Retina (tissue), 1 donor: ENCODE measurements around the gene PTPN3.

ENCODE experiments used
- DNase-seq: peaks from one replicate; pipeline ENCODE4 v3.0.0-alpha.2; 2016

PTPN3 gene

DNA sequence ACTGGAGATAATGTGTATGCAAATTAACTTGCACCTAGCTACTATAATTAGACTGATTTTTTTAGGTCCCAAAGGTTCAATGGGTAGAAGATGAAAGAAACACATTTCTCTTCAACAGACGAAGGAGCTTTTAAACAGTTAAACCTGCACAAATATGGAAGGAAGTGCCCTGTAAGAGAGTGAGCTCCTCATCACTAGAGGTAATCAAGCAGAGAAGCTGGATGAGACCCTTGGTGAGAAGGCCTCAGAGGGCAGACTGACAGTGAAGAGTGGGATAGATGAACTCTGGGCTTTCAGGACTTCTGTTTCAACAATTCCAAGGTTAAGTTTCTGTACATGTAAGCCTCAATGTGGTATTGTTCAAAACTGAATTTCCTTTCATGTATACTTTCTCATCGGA lies 23.2 kb downstream of the PTPN3 start:
- DNase-seq = no peak

DNA sequence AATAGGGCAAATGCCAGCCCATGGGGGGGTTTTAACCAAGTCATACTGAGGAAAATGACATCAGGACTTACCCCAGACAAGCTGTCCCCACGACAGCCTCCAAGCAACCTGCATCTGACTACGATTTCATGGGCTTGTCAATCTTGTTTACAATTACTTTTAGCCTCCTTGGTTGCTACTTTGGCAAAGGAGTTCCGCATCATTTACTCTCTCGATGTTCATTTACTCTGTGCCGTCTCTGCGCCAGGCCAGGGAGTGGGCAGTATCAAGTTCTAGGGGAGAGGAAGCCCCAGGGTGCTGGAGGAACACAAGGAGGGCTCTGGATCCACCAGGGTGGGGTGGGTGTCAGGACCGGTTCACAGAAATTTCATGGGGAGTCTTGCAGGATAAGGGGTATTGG lies 23.9 kb downstream of the PTPN3 start:
- DNase-seq = no peak

DNA sequence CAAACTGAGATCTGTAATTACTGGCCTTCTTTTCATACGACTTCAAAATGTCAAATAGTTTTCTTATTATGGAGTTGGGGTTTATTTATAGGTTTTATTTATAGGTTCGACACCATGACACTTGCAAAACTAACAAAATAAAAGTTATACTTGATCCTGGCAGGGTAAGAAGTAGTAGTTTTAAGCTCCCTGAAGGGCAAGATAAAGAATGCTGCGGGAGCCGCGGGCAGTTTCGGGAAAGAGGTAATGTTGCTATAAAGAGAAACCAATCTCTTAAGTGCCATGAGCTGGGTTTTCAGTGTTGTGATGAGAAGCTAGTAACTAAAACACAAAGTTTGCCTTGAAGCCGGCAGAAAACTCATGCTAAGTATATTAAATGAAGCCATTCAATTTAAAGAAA lies 24.8 kb downstream of the PTPN3 start:
- DNase-seq = no peak

DNA sequence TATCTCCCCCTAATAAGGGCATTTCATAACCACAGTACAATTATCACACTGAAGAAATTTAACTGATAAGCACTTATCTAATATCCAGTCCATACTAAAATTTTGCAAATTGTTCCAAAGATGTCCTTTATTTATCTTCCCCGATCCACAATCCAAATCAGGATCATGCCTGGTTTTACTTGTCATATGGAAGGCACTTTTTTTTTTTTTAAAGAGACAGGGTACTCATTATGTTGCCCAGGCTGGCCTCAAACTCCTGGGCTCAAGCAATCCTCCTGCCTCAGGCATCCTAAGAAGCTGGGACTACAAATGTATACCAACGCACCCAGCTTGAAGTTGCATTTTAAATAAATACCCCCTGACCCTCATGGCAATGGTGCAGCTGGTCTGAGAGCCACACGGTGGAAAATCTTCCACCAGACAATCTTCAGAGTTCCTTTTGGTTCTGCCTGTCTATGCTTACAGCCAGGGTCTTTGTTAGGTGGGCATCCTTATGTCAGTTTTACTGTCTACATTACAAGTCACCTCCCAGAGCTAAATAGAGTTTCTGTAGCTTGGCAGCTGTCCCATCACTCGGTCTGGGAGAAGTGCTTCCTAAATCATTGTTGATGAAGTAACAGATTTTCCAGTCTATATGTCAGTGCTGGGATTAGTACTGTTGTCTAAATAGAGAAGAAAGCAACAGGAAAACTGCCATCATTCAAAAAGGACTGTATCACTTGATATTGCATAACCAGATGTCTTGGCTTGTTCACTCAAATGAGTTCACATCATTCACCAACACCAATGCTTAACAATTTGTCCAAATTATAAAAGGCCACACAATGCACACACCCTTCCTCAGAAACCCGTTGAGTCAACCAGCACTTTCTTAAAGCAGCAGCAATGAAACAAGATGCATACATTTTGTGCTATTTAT lies 26.4 kb downstream of the PTPN3 start:
- no peak for DNase-seq

DNA sequence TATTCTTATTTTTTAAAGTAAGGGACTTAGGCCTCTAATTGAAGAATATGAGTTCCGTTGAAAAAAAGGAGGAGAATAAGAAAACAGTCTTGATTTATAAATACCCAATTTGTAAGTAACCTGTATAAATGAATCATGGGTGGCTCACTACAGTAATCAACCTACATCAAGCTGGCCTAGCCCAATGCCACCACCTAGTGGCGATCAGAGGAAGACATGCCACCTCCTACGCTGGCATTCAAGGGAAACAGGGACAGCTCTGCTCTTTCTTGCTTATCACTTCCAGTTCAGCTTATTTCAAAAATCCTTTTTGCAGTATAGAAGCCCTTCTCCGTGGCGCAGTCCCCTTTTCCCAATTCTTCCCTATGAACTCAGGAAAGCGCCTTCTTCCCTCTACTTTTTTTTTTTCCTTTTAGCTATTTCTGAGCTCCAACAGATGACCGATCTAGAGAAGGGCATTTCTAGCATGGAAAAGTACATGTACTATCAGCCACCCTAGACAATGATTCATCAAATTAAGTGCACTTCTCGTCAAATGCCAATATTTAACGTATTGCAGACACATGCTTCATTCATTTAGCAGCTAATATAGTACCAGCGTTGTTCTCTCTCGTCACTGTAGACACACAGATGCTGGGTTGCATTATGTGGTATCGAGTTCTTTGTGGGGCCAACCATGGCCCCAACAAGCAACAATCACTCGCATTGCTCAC lies 28.3 kb downstream of the PTPN3 start:
- DNase-seq = peak; percentile 71

DNA sequence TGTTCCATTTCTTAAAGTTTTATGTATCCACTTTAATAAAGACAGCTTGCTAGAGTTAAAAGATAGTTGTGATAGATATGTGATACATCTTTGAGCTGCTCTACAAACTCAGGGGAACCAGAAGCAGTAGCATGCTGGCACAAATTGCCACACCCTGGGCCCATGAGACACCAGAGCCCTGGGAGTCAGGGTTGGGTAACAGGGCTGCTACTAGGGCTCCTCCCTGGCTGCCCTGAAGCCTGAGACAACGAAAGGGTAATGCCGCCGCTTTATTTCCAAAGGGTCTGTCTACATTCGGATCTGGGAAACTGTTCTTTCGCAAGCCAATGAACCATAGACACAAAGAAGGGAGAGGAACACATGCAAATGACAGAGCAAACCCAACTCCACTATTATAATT lies 29.2 kb downstream of the PTPN3 start:
- DNase-seq = no peak

DNA sequence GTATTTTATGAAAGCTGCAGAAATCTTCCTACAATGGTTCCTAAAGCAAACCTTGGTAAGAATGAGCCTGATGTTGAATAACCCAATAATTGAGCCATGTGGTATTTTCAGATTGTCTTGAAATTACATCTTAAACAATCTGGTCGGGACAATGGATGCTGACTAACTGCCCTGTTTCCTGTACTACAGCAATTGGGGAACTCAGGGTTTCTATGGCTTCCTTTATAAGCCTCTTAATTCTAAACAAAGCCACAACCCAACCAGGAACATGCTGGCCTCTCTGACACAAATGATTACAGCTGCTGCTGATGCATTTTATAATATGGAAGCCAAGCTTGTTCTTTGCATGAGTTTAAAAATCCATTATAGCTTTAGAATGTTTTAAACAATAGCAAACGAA lies 30.2 kb downstream of the PTPN3 start:
- DNase-seq = no peak

DNA sequence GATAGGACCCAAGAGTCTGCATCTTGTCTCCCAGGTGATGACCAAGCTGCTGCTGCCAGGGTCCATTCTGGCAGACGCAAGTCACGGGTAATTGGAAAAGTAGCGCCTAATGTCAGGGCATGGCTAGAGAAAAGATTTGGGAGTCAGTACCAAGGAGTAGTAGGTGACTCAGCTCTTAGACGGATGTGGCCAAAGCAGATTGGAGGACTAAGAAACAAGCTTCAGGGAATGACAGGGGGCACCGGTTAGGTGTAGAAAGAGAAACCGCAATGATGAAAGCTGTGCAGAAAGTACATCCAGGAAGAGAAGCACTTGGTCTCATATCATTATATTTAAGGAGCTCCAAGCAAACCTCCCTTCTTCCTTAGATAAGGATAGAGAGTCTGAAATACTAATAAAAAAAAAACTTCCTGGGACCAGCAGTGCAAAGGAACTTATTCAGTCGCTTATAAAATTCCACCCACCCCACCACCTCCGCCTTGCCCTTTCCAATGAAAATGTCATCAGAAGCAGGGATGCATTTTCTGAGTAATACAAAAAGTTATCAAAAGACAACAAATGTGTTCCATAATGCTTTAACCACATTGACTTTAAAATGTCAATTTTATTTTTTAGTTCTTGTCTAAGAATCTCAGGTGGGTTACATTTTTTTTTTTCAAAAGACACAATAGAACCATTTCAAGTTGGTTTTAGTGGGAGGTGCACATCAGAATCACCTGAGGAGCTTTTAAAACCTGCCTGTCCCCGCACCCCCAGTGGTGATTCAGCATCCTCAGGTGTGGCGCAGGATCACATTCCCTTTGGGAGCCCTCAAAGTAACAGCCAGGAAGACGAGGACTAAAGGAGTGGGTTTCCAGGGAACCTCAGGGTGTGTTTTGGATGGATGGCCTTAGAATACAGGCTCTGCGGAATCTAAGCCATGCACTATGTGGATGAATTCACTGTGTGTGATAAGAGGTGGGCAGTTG lies 31.2 kb downstream of the PTPN3 start:
- no peak for DNase-seq

DNA sequence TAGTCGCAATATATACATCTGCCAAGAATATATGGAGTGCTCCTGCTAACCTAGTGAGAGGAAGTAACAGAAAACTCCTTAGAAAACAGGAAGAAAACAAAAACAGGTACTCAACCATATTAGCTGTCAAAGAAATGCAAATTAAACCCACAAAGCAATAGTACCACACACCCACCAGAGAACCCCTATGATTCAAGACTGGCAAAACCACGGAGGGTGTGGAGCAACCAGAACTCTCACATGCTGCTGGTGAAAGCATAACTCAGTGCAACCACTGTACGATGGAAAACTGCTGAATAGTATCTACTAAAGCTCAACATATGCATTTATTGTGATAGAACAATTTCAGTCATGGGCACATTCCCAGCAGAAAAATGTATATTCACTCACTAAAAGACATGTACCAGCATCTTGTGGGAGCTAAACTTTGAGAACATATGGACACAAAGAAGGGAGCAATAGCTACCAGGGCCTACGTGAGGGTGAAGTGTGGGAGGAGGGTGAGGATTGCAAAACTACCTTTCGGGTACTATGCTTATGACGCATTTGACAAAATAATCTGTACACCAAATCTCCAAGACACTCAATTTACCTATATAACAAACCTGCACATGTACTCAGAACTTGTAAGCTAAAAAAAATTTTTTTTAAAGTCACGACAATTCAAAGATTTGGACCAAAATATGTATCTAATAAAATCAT lies 34.0 kb downstream of the PTPN3 start:
- DNase-seq = no peak

DNA sequence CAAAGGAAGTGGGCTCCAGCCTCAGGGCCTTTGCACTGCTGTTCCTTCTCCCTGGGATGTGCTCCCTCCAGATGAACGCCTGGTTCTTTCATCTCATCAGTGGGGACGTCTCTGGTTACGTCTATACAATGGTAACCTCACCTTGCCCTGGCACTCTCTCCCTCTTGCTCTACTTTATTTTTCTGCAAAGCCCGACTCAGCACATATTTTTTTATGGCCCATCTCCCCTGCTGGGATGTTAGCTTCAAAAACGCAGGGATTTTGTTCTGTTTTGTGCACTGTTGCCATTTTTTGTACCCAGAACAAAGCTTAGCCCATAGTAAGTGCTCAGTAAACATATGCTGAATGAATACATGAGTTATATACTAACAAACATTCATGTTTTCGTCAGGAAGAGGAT lies 37.5 kb downstream of the PTPN3 start:
- no peak for DNase-seq

DNA sequence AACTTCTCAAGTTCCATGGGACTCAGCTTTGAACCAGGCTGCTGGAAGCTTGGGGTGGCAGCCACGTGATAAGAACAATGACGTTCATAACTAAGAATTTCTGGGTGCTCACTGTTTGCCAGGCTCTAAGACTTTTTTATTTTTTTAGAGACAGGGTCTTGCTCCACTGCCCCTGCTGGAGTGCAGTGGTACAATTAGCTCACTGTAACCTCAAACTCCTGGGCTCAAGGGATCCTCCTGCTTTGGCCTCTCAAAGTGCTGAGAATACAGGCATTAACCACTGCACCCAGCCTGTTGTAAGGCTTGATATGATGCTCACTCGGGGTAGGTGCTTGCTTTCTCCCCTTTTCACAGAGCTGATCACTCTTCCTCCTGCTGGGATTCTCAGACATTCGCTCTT lies 38.7 kb downstream of the PTPN3 start:
- no peak for DNase-seq

DNA sequence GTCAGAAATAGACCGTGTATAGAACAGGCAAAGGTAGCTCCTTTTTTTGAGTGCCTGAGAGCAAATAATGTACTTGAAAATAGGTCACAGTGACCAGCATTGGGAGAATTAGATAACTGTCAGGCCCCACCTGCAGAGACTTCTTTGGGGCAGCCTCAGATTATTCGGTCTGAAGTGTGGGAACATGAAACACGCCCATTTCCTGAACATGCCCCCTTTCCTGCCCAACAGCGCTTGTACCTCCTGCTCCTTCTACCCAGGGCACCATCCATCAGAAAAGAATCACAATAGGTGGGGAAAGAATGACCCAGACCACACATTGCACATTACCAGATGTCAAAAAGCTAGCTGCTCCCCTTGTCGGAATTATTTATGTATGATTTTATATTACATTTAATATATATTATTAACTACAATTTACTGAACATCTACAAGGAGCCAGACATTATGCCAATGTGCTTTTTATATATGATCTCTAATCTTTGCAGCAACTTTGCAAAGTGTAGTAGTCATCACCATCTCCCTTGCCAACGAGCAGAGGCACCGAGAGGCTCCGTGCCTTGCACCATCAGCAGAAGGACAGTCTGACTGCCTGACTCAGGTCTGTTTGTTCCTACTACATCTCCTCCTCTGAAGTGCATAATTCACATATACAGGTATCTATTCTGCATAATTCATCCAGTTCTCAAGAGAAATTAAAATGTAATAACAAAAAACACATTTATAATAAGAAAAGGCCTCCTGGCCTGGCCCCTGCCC lies 39.5 kb downstream of the PTPN3 start:
- DNase-seq = no peak

DNA sequence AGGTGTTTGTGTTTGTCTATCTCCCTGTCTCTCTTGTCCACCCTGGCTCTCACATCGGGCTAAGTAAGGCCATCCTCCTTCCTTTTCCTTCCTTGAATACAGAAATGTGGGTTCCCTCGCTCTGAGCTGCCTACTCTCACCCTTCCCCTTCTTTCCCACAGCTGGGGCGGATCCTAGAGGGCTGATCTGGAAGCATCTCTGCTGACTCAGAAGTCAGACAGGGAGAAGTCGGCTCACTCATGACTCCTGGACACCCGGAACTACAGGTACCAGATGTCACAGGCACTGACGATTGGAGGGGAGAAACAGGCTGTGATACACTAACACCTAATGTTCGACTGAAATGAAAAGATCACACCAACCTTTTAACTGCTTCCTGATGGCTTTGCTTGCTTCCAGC lies 41.3 kb downstream of the PTPN3 start:
- DNase-seq = no peak

DNA sequence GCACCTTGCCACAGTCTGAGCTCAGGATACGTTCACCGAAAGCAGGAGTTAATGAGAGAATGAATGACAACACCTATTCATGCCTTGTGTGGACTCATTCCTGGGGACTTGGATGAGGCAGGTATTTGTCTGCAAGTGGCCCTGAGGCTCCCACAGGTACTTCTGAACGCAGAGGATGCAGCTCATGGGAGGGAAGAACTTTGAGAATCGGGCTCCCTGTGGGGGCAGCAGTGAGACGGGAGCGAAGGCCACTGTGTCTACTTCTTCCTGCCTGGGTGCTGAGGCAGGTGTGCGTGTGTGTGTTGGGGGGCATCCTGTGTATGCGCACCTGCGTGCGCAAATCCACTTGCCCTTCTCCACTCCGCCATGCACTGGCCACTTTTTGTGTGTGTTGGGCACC lies 42.2 kb downstream of the PTPN3 start:
- DNase-seq = no peak

DNA sequence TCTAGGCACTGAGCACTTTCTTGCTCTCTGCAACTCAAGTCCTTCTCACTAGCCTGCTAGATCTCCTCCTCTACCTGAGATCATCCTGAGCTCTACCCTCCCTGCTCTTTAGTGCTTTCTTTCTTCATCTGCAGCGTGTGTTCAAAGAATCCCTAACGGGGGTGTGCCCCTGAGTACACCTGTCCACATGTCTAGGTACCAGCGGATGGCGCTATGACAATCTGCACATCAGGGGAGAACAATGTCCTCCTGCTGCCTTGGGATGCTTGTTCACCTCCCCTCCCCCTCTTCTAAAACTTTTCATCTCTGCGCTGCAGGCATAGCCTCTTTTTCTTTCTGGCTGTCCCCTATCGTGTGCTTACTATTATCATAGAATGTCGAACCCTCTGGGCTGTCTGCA lies 42.7 kb downstream of the PTPN3 start:
- no peak for DNase-seq

DNA sequence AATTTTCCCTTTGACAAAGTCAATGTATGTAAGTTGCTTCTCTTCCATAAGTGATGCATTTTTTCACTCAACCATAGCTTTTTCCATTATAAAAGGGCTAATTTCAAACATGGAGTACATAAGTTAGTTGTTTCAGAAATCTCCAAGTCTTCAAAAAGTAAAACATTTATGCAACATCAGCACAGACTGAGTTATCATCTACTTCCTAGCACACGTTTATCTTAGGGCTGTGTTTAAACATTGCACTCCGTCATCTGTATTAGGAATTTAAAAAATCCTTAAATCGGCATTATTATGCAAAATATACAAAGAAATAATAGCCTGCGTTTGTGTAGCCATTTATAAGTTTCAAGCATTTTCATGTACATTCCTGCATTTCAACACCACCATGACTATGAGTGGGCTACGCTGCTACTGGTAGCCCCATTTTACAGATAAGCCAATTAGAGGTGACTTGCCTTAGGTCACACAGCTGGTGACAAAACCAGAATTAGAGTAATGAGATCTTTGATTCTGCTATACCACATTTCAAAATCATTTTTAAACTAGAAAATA lies 43.4 kb downstream of the PTPN3 start:
- no peak for DNase-seq

DNA sequence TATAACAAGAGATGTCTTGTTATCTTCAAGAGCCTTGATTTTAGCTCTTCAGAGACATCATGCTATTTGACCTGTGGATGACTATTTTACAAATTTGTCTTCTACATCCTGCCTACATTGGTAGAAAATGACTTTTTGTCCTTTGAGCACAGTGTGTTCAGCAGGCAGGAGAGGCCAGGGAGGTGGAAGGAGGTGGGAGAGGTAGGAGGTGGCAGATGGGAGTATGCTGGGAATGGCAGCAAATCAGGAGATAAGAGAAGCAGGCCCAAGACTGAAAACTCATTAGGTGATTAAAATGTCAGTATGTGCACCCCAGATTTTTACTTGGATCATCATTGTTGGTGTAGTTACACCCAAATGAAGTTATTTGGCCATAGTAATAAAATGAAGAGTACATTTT lies 44.1 kb downstream of the PTPN3 start:
- no peak for DNase-seq

DNA sequence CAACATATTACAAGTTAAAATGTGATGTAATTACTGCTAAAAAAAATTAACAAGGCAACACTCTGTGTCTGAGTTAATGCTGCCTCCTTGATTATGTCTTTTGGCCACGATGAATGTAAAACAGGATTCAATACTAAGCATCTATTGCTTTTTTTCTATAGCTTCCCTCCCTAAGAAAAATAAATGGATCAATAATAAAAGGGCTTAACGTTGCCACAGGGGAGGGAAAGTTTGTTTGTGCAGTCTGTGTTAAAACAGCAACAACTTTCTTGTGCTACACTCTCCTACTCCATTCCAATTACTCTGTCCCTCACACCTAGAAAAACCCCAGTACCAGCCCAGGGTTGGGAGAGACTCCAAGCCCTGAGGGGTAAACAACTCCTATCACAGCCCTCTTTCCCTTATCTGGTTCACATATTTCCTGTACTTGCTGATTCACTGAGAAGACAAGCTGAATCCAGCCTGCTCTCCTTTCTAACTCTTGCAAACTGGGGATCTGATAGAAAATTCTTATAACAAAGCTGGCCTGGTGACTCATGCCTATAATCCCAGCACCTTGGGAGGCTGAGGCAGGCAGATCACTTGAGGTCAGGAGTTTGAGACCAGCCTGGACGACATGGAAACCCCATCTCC lies 44.8 kb downstream of the PTPN3 start:
- no peak for DNase-seq

DNA sequence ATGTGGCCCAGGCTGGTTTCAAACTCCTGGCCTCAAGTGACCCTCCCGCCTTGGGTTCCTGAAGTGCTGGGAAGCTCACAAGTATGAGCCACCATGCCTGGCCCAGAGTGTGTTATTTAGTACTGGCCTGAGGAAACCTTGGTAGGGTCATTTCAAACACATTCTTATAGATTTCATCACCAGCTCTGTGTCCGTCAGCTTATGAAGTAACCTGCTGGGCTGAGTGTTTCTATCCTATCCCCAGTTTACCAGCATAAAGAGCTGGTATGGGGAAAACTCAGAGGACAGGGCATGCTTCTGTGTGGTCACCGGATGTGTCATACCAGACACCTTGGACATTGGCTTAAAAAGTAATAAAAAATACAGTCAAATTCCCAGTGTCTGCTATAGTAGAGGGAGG lies 45.3 kb downstream of the PTPN3 start:
- DNase-seq = no peak

DNA sequence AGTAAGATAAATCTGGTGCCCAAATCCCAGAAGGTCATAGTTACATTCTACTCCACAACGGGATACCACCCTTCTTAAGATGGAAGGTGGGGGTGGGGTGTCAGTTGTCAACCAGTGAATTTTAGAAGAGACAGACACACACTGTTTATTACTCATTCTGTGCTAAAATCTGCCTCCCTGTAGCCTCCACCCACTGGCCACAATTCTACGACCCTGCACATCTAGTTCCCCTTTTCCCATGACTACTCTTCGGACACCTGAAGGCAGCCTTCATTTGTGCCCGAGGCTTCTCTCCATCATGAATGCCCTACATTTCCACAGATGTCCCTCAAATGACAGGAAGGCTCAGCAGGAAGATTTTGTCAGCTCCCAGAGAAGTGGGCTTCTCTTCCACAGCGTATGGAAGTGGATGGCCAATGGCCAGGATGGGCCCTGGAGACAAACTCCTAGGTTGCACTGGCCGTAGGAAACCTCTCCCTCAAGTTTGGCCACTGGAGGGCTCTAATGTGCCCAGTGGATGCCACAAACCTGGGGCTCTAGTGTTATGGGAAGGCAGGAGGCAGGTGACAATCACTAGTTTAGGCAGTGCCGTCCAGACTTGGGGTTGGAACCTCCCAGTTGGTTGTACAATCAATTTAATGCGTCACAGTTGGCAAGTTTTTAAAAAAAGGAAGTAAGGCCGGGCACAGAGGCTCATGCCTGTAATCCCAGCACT lies 46.6 kb downstream of the PTPN3 start:
- no peak for DNase-seq
